Inflammatory macrophage treated with lipopolysaccharide for 1 hour (primary cell): ENCODE measurements around the gene MYO9A.

Source experiments
- DNase-seq, 2 donors: peaks; one replicate each; pipeline ENCODE4 v3.0.0-alpha.2; 2020 to 2022

The MYO9A gene

DNA sequence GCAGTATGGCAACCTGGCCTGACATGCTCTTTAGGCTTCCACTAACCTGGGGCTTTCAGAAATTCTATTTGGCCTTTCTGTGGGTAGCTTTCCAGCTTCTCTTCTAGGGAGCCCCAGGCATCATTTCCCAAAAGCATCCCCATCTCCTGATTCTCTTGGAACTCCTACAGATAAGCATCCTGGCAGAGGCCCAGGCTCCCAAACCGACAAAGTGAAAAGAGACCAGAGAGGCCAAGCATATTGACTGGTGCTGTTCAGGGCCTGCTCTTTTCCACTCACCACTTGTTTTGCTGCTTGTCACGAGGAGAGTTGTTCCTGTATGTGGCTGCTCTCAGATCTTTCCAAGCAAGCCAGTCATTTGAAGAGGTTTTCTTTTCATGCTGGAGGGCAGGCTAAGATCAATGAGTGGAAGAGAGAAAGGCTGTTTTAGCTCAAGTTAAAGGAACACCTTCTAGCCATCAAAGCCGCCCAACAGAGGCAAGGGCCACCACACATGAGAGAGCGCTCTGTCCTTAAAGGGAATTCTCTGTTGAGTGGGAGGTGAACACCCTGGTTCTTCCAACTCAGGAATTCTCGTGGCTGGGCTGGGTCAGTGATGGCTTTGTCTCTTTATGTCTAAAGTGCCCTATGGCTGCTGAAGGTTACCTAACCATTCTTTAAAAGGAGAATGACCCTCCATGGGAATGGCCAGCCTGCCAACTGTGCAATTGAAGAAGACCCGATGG lies 338.7 kb downstream of the MYO9A start:
- no peak for DNase-seq

- no peak for DNase-seq
These were observed 340.6 kb downstream of the MYO9A start for GRCh38 chr15:71777216-71777943.

- DNase-seq, result no peak
These were observed 341.6 kb downstream of the MYO9A start for GRCh38 chr15:71776304-71776703.

- no peak for DNase-seq
These were observed 342.1 kb downstream of the MYO9A start for GRCh38 chr15:71775856-71776255.

DNA sequence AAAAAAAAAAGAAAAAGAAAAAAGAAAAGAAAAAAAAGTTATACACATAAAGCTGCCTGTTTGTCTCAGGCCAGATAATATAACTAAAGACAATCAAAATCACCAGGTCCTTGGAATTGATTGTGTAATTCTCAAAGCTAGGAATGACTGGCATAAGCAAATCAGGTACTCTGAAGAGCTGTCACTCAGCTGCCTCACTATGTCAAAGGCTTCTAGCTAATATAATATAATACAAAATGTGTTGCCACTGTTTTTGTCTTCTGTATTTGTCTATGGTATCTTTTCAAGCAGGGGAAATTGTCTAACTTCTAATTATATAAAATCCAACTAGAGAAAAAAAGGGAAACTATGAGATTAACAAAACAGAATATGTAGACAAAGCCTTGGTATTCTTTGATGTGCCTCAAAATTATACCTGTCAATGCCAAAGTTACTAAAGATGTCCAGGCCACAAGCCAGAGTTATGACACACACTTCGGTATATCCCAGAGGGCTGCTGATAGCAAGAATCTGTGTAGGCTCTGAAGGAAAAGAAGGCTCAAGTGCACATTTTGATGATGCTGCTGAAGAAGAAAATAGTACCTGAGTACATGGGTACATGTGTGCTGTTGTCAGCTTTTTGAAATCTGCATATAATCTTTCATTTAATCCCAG lies 344.6 kb downstream of the MYO9A start:
- DNase-seq, result no peak
